GM18870 (cell line): ENCODE measurements around the gene NUDT3.
"Not testable (repeated sequence)": the region's sequence is repeated elsewhere in the genome, so short reads cannot be mapped to it uniquely, and the experiment has no call there.

Experiments
- ATAC-seq: cut with Tn5 transposase; IDR thresholded peaks from one replicate; pipeline ENCODE4 v1.9.1; 2021; ENCODE audit warnings: moderate library complexity; ENCODE audit not compliant: unreplicated experiment

The NUDT3 gene

DNA sequence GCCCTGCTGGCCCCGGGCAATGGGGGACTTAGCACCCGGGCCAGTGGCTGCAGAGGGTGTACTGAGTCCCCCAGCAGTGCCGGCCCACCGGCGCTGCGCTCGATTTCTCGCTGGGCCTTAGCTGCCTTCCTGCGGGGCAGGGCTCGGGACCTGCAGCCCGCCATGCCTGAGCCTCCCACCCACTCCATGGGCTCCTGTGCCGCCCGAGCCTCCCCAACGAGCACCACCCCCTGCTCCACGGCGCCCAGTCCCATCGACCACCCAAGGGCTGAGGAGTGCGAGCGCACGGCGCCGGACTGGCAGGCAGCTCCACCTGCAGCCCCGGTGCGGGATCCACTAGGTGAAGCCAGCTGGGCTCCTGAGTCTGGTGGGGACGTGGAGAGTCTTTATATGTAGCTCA is 123.3 kb downstream of the NUDT3 start:
- not testable (repeated sequence) for ATAC-seq

DNA sequence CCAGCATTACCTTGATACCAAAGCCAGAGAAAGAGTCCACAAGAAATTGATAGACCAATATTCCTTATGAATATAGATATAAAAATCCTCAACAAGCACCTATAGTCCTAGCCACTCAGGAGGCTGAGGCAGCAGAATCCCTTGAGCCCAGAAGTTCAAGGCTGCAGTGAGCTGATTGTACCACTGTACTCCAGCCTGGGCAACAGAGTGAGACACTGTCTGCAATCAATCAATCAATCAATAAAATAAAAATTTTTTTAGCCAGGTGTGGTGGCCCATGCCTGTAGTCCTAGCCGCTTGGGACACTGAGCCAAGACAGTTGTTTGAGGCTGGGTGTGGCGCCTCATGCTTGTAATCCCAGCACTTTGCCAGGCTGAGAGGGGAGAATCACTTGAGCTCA is 124.7 kb downstream of the NUDT3 start:
- no peak for ATAC-seq

DNA sequence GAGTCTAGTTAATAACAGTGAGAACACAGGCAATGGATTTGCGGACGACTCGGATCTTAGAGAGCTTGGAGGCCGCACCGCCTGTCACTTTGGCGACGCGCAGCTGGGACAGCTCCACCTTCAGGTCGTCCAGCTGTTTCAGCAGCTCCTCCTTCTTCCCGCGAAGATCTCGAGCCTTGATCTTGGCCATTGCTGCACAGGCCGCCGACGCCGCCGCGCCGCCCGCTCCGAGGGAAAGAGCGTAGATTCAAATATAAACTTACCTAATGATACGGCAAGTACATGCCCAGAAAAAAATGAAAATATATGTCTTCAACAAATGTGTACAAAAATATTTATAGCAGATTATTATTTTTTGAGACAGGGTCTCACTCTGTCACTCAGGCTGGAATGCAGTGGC is 129.0 kb downstream of the NUDT3 start:
- ATAC-seq, result not testable (repeated sequence)

DNA sequence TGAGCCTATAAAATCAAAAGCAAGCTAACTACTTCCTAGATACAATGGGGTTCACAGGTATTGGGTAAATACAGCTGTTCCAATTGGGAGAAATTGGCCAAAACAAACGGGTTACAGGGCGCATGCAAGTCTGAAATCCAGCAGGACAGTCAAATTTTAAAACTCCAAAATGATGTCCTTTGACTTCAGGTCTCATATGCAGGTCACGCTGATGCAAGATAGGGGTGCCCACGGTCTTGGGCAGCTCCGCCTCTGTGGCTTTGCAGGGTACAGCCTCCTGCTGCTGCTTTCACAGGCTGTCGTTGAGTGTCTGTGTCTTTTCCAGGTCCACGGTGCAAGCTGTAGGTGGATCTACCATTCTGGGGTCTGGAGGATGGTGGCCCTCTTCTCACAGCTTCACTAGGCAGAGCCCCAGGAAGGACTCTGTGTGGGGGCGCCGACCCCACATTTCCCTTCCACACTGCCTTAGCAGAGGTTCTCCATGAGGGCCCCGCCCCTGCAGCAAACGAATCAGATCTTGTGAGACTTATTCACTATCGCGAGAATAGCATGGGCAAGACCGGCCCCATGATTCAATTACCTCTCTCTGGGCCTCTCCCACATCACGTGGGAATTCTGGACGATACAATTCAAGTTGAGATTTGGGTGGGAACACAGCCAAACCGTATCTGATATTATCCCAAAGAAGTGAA is 131.7 kb downstream of the NUDT3 start:
- no peak for ATAC-seq

DNA sequence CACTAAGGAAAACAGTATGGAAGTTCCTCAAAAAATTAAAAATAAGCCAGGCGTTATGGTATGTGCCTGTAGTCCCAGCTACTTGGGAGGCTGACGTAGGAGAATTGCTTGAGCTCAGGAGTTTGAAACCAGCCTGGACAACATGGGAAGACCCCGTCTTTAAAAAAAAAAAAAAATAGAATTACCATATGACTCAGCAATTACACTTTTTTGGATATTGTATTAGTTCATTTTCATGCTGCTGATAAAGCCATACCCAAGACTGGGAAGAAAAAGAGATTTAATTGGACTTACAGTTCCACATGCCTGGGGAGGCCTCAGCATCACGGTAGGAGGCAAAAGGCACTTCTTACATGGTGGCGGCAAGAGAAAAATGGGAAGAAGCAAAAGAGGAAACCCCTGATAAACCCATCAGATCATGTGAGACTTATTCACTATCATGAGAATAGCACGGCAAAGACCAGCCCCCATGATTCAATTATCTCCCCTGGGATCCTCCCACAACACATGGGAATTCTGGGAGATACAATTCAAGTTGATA is 132.9 kb downstream of the NUDT3 start:
- ATAC-seq, result no peak

DNA sequence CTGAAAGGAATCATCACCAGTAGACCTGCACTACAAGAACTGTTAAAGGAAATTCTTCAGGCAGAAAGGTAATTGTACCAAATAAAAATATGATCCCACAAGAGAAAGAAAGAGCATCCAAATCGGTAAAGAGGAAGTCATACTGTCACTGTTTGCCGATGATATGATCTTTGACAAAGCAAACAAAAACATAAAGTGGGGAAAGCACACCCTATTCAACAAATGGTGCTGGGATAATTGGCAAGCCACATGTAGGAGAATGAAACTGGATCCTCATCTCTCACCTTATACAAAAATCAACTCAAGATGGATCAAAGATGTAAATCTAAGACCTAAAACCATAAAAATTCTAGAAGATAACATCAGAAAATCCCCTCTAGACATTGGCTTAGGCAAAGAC is 140.1 kb downstream of the NUDT3 start:
- ATAC-seq, result not testable (repeated sequence)

DNA sequence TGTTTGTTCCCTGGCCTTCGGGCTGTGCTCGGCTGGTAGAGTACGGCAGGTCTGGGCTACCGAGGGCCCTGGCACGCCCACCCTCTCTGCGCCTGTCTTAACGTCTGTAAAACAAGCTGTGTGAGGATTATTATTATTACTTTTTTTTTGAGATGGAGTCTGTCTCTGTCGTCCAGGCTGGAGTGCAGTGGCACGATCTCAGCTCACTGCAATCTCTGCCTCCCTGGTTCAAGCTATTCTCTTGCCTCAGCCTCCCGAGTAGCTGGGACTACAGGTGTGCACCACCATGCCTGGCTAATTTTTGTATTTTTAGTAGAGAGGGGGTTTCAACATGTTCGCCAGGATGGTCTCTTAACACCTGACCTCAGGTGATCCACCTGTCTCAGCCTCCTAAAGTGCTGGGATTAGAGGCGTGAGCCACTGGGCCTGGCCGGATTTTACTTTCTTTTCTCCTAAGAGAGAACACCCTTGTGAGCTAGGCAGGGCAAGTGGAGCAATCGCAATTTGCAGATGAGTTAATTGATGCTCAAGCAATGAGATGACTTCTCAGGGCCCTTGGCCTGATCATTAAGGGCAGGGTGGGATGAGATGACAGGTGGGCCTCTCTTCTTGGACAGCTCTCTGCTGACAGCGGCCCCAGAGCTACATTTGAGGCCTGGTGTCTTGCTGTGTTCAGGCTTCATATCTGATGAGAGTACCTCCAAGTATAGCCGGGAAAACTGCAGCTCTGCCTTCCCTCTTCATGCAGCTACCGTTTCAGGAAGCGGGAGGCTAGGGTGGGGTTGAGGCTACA is 142.8 kb downstream of the NUDT3 start:
- ATAC-seq, result peak; percentile 28

DNA sequence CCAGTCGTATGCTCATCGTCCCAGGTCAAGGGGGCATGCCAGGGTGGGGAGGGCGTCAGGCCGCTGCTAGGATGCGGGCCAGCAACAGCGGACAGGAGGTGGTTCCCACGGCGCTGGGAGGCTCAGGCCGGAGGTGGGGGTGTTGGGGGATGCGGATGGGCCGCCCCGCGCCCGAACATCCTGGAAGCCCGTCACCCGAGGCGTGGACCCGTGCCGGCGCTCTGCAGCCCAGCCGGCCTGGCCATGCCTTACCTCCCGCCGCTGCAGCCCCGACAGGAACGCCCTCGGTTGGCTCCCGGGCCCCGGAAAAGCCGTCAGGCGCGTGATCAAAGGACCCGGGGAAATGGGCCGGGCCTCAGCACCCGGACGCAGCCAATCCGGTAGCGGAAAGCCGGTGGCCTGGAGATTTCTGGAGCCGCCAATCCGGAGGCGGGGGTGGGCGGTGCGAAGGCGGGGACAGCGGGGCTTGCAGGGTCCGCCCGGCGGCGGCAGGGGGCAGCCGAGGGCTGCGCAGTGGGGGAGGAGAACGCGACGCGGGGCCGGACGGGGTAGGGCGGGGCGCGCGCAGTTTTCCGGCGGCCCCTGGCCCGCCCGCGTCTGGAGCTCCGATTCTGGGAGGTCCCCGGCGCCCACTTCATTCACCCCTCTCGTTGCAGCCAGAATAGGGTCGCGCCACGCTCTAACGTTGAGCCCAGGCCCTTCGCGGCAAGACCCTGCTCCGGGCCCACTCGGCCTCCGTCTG is 143.6 kb downstream of the NUDT3 start, which contains the start of gene SMIM29:
SMIM29 (minus strand) TSS at position 280 of the 742 bp plus-strand sequence. CDS start 1,215 bp downstream, outside the sequence.
- peak; percentile 59 for ATAC-seq

DNA sequence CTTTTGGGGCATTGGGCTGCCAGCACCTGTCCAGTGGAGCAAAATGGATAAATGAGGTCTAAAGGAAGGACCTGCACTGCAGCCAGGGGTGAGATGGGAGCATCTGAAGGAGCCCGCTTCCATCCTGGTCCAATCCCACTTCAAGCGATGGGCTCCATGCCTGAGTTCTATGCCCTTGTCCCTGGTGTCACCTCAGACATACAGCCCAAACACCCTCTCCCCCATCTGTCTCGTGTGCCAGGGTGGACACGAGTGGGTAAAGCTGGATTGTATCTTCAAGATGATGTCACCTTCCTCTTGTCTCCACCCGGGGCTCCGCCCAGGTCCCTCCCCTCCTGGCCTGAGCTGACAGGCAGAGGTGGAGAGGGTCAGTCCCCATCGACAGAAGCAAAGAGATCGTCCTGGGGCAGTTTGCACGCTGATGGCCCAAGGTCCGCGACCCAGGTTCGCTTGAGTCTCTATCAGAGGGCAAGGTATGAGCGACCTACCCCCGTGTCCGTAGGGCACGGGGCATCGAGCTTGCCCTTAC is 144.2 kb downstream of the NUDT3 start:
- peak; percentile 5 for ATAC-seq

DNA sequence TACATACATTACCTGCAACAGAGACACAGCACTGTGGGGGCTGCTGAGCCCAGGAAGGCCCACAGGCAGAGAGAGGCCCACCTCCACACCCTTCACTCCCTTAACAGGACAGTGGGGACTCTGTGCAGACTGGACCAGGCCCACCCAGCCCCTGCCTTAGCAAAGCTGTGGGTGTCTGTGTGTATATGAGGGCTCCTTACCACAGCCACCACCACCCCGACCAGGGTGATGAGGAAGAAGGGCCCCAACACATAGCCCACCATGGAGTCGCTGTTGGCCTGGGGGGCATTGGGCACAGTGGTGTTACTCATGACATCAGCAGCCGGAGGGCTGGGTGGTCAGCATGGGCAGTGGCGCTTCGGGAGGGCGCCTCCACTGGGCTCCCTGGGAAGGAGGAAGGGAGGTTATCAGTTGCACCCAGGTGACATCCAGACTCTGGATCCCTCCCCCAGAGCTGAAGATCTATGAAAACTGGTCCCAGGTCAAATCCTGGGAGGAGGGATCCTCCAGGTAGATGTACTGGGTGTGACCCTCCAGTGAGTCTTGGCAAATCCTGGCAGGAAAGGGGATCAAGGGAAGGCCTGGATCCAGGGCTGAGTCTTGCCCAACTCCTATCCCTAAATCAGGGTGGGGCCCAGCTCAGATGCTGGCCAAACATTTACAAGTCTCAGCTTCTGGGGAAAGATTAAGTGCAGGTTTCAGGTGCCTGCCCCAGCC is 144.8 kb downstream of the NUDT3 start:
- ATAC-seq, result no peak

DNA sequence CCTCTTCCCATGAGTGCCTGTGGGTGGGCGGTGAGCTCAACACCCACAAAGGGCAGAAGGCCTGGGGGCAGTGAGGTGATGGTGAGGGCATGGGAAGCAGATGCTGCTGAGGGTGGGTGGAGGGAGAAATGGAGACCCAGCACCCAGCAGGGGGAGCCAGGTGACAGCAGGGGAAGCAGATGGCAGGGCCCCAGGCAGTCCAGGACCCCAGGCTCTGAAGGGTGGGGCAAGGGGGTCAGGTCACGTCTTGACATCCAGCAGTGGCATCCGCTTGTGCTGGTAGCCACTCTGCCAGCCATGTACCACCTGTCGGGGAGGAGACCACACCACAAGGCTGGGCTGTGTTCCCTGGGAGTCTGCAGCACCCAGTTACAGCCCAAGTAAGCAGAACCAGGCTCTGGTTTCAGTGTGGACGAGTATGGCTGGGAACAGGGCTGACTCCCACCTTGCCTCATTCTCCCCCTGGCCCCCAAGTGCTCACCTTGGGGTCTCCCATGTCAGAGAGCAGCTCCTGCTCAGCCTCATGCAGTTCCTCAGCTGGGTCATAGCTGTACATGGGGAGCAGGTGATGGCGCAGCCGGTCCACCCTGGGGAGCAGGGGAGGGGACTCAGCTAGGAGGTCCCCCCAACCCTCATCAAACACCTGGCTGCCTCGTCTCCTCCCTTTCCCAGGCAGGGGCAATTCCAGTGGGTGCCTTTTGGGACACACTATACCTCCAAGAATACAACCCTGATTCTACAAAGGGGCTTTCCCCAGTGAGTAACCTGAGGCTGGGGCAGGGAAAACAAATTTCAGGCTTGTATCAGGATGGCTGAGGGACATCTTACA is 145.7 kb downstream of the NUDT3 start:
- no peak for ATAC-seq

DNA sequence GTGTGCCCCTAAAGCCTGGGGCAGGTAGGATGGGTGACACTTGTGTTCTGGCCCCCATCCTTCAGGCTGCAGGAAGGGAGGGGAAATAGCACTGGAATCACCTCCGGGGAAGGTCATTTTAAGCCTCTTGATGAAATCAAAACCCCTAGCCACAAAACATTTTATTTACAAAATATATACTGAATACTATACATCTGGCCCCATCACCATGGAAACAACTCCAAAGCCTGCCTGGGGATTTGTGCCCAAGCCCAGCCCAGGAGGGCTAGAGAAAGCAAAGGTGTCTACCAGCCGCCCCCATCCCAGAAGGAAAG is 146.3 kb downstream of the NUDT3 start:
- ATAC-seq, result no peak

DNA sequence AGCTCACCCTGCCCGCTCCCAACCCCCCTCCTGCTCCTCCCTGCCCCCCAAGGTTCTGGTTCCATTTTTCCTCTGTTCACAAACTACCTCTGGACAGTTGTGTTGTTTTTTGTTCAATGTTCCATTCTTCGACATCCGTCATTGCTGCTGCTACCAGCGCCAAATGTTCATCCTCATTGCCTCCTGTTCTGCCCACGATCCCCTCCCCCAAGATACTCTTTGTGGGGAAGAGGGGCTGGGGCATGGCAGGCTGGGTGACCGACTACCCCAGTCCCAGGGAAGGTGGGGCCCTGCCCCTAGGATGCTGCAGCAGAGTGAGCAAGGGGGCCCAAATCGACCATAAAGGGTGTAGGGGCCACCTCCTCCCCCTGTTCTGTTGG is 146.7 kb downstream of the NUDT3 start:
- not testable (repeated sequence) for ATAC-seq

DNA sequence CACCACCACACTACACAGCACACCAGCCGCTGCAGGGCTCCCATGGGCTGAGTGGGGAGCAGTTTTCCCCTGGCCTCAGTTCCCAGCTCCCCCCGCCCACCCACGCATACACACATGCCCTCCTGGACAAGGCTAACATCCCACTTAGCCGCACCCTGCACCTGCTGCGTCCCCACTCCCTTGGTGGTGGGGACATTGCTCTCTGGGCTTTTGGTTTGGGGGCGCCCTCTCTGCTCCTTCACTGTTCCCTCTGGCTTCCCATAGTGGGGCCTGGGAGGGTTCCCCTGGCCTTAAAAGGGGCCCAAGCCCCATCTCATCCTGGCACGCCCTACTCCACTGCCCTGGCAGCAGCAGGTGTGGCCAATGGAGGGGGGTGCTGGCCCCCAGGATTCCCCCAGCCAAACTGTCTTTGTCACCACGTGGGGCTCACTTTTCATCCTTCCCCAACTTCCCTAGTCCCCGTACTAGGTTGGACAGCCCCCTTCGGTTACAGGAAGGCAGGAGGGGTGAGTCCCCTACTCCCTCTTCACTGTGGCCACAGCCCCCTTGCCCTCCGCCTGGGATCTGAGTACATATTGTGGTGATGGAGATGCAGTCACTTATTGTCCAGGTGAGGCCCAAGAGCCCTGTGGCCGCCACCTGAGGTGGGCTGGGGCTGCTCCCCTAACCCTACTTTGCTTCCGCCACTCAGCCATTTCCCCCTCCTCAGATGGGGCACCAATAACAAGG is 147.3 kb downstream of the NUDT3 start:
- not testable (repeated sequence) for ATAC-seq

DNA sequence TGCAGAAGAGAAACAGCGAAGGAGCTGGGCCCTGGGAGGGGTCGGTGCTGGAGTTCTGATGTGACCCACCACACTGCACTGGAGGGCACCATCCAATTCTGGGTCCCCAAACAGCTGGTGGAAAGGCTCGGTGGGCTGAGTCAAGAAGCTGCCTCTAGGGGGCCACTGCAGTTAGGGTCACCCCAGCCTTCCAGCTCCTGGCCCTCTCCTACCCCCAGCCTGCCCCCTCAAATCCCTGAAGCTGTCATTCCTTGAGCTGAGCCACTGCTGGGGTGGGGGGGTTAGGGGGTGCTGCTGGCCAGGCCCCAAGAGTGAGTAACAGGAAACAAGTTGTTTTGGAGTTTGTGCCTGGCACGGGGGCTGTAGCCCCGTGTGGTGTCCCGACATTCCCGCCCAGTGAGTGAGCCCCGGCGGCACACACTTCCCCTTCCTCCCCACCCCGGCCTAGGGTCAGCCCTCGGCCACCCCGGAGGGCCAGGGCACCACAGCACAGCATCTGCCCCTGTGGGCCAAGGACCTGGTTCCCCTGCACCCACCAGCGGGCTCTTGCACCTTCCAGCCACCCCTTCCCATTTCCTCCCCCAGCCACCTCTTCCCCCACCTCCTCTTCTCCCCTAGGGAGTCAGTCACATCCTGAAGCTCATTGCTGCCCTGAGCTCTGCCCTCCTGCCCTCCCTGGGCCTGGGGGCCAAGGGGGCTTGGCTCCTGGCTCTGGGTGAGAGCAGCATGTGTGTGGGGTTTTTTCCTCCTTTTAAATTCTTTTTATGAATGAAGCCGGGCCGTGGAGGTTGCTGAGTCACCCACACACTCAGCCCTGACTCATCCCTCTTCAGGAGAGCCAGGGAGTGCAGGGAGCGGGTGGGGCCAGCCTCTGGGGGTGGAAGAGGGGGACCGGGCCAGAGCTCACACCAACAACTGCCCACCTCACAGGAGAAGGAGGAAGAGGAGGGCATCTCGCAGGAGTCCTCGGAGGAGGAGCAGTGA is 148.3 kb downstream of the NUDT3 start:
- no peak for ATAC-seq

DNA sequence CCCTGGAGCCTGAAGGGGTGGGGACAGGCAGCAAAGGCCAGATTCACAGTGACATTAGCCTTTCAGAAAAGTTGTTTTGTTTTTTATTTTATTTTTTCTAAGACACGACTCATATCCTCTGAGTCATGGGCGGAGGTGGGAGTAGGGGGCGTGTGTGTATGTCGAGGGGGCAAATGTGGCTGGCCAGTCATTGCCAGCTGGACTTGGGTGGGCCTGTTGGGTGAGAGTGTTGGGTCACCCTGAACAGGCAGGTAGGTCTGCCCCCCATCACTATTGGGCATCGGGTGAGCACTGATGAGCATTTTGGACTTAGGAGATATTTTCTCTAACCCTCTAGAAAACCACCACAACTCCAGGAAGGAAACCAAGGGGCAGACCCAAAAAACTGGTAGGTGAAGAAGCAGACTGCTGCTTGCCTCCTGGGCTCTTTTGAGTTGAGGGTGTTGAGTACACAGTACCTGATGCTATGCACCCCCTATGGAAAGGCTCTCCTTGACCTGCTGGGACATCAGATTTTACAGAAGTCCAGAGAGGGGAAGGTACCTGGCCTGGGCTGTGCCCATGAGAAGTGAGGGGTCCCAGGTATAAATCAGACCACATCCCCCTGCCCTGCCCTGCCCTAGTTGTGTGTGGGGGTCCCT is 149.2 kb downstream of the NUDT3 start:
- ATAC-seq, result no peak
